Adipocyte (in vitro differentiated cells): Measurements from ENCODE around the gene SGMS1.
"Not testable (repeated sequence)": the region's sequence is repeated elsewhere in the genome, so short reads cannot be mapped to it uniquely, and the experiment has no call there.

ENCODE experiments used
- DNase-seq: peaks from one replicate; pipeline ENCODE4 v3.0.0-alpha.2; 2015; ENCODE audit warnings: low read depth
- H3K27me3 ChIP-seq: replicated peaks from 2 replicates; pipeline ENCODE4 v1.7.0; 2013; ENCODE audit warnings: mild to moderate bottlenecking, low read length, moderate library complexity; ENCODE audit not compliant: control insufficient read depth, insufficient read depth
- H3K36me3 ChIP-seq: 2 replicates; pipeline ENCODE4 v1.7.0; 2013; ENCODE audit warnings: low read length, mild to moderate bottlenecking, moderate library complexity; ENCODE audit not compliant: control insufficient read depth, insufficient read depth, severe bottlenecking
- H3K4me1 ChIP-seq: 2 replicates; pipeline ENCODE4 v1.7.0; 2013; ENCODE audit warnings: mild to moderate bottlenecking, low read length, moderate library complexity; ENCODE audit not compliant: control insufficient read depth, insufficient read depth
- H3K4me3 ChIP-seq: 2 replicates; pipeline ENCODE4 v1.7.0; 2013; ENCODE audit warnings: mild to moderate bottlenecking, low read length, moderate library complexity
- H3K9ac ChIP-seq: 2 replicates; pipeline ENCODE4 v1.7.0; 2013; ENCODE audit warnings: mild to moderate bottlenecking, low read length, moderate library complexity
- H3K9me3 ChIP-seq: 2 replicates; pipeline ENCODE4 v1.7.0; 2013; ENCODE audit warnings: mild to moderate bottlenecking, low read length, moderate library complexity; ENCODE audit not compliant: control insufficient read depth

The SGMS1 gene

GRCh38 chr10:50552308-50552707 lies 71.4 kb downstream of the SGMS1 start:
- Histone ChIP-seq H3K4me3 (no peak overlapping the region), H3K36me3 (no peaks in the 10 kb centered on the region), H3K27me3 (no peaks in the 10 kb centered on the region), H3K9ac (no peak overlapping the region), H3K9me3 (no peaks in the 10 kb centered on the region), H3K4me1 (peaks cover 29% of the 10 kb centered on the region)
- DNase-seq: peak; percentile 94

- Histone ChIP-seq H3K27me3 (no peaks in the 10 kb centered on the region), H3K36me3 (no peaks in the 10 kb centered on the region), H3K9me3 (no peaks in the 10 kb centered on the region), H3K9ac (no peak overlapping the region), H3K4me1 (peaks cover 29% of the 10 kb centered on the region), H3K4me3 (no peak overlapping the region)
- DNase-seq: no peak
These were observed 71.9 kb downstream of the SGMS1 start for GRCh38 chr10:50551894-50552293.

DNA sequence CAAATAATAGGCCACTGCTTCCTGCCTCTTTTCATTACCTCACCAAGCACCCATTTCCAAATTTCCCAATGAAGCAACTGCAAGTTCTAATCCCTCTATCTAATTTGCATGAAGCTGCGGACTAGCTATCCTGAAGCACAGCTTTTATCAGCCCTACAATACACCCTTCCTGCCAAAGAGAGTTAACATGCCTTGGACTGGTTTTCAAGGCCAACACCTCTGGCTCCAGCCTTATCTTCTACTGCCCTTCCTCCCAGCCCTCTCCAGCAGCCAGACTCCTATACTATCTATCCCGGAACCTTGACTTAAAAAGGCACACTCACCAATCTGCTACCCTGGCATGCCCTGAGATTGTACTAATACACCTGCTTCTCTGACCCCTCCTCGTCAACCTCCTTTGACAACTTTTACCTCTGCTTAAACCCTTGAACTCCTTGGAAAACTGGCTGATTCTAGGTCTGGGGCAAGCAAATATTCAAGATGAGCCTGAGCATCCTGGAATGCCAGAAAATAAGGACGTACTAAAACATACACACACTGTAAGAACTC lies 73.4 kb downstream of the SGMS1 start:
- Histone ChIP-seq H3K27me3 (no peaks in the 10 kb centered on the region), H3K36me3 (no peaks in the 10 kb centered on the region), H3K4me3 (no peak overlapping the region), H3K9me3 (no peaks in the 10 kb centered on the region), H3K4me1 (peaks cover 21% of the 10 kb centered on the region), H3K9ac (no peak overlapping the region)
- DNase-seq: no peak

DNA sequence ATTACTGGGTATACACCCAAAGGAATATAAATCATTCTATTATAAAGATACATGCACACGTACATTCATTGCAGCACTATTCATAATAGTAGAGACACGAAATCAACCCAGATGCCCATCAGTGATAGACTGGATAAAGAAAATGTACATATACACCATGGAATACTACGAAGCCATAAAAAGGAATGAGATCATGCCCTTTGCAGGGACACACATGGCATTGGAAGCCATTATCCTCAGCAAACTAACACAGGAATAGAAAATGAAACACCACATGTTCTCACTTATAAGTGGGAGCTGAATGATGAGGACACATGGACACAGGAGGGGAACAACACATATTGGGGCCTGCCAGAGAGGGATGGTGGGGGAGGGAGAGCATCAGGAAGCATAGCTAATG lies 74.6 kb downstream of the SGMS1 start:
- not testable (repeated sequence) for H3K9ac ChIP-seq, H3K36me3 ChIP-seq, H3K9me3 ChIP-seq, H3K27me3 ChIP-seq, DNase-seq, H3K4me3 ChIP-seq
- H3K4me1 ChIP-seq: peaks cover 13% of the 10 kb centered on the region

DNA sequence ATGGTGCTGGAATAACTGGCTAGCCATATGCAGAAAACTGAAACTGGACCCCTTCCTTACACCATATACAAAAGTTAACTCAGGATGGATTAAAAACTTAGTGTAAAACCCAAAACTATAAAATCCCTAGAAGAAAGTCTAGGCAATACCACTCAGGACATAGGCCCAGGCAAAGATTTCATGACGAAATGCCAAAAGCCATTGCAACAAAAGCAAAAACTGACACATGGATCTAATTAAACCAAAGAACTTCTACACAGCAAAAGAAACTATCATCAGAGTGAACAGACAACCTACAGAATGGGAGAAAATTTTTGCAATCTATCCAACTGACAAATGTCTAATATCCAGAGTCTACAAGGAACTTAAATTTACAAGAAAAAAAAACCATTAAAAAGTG lies 75.3 kb downstream of the SGMS1 start:
- H3K27me3 ChIP-seq, H3K9me3 ChIP-seq, H3K4me3 ChIP-seq, H3K9ac ChIP-seq, H3K36me3 ChIP-seq: not testable (repeated sequence)
- DNase-seq: peak; percentile 74
- peaks cover 13% of the 10 kb centered on the region for H3K4me1 ChIP-seq

DNA sequence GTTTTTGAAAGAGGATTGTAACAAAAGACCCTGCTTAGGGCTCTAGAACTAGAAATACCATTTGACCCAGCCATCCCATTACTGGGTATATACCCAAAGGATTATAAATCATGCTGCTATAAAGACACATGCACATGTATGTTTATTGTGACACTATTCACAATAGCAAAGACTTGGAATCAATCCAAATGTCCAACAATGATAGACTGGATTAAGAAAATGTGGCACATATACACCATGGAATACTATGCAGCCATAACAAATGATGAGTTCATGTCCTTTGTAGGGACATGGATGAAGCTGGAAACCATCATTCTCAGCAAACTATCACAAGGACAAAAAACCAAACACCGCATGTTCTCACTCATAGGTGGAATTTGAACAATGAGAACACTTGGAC lies 77.5 kb downstream of the SGMS1 start:
- not testable (repeated sequence) for H3K9me3 ChIP-seq, H3K9ac ChIP-seq, H3K4me1 ChIP-seq, H3K27me3 ChIP-seq, DNase-seq, H3K36me3 ChIP-seq, H3K4me3 ChIP-seq

GRCh38 chr10:50545846-50546245 lies 77.9 kb downstream of the SGMS1 start:
- no peak for DNase-seq
- H3K4me1 ChIP-seq: no peaks in the 10 kb centered on the region
- no peaks in the 10 kb centered on the region for H3K9me3 ChIP-seq
- no peak overlapping the region for H3K9ac ChIP-seq
- H3K27me3 ChIP-seq: no peaks in the 10 kb centered on the region
- H3K36me3 ChIP-seq: no peaks in the 10 kb centered on the region
- no peak overlapping the region for H3K4me3 ChIP-seq

DNA sequence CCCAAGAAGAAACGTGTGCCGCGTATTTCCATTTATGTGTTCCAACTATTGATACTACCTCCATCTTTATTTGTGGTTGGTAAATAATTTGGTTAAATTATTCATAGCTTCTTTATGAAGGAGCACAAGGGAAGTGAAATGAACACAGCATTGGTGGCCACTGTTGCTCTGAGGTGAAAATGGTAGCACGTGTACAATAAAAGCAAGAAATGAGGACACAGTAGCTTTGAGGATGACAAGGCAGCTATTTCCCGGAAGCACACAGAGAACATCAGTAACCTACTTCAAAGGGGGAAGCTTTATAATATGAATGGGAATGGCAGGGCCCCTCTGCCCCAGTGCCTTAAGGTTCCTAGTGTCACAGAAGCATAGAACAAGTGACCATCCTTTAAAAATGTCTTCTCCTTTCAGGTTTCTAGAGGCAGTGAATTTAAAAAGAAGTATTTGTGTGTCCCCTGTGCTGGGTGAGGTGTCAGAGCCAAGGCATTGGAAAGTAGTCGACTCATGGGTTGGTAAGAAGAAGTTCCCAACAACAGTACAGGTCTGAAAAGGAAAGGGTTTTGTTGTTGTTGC lies 78.8 kb downstream of the SGMS1 start:
- H3K9ac ChIP-seq: no peak overlapping the region
- DNase-seq: no peak
- H3K4me3 ChIP-seq: no peak overlapping the region
- H3K9me3 ChIP-seq: no peaks in the 10 kb centered on the region
- no peaks in the 10 kb centered on the region for H3K27me3 ChIP-seq
- H3K4me1 ChIP-seq: peaks cover 3% of the 10 kb centered on the region
- H3K36me3 ChIP-seq: no peaks in the 10 kb centered on the region

DNA sequence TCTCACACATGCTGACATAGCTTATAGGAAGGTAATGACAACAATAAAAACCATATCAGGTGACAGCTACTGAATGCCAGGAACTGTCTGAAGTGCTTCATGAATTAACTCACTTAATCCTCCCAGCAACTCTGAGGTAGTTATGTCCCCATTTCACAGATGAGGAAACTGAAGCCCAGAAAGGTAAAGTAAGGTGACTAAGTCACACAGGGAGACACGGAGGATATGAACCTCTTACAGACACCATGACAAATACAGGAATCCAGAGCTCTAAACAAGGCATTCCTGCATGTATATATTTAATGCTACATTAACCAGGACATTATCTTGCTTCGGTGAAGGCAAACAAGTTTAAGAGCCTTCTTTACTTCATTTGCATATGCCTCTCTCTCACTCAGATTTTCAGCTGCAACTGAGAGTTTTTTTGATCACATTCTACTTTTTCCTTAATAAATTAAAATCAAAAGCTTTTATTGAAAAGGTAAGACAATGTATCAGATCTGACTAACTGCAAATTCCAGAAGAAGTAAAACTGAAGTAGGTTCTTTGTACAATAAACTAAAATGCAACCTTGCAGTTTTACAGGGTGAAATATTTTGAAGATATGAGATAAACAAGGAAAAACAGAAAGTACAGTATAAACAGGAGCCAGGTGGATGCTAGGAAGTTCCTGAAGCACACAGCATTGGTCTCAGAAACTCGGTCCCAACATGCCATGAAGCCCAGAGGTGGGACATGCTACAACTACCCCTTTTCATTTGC lies 79.5 kb downstream of the SGMS1 start:
- Histone ChIP-seq H3K27me3 (no peaks in the 10 kb centered on the region), H3K9ac (no peak overlapping the region), H3K36me3 (no peaks in the 10 kb centered on the region), H3K9me3 (no peaks in the 10 kb centered on the region), H3K4me1 (peaks cover 3% of the 10 kb centered on the region), H3K4me3 (no peak overlapping the region)
- DNase-seq: no peak

DNA sequence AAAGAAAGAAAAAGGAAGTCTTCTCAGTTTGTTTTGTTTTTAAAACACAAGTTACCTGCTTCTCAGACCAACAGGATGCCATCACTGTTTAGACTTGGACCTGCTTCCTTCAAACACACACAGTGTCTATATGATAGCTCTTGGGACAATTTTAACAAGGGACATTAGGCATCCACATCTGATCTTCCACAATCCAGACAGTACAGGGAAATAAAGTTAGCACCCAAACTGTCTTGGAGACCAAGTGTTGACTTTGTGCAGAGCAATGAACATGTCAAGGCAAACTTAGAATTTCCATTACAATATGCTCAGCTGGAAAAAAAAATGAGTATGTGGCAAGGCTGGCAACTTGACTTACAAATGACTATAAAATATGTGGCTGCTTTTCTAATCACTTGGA lies 80.9 kb downstream of the SGMS1 start:
- Histone ChIP-seq H3K27me3 (no peaks in the 10 kb centered on the region), H3K9ac (no peak overlapping the region), H3K4me3 (no peak overlapping the region), H3K4me1 (peaks cover 3% of the 10 kb centered on the region), H3K36me3 (no peaks in the 10 kb centered on the region), H3K9me3 (no peaks in the 10 kb centered on the region)
- no peak for DNase-seq

DNA sequence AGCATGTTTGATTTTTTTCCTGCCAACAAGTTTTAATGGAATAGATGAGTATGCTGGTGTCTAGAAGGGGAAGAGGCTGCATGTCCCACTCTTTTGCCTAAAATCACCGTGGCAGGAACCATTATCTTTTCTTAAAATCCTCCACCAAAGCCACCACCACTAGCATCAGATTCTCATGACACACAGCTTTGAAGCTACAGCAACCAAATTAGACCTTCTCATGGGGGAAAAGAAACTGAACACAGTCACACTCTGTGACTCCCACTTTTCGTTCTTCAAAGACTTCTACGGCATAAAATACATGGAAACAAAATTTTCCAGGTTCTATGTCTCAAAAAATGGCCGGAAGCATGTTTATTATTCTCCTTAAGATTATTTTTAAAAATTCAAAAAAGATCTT lies 81.8 kb downstream of the SGMS1 start:
- no peaks in the 10 kb centered on the region for H3K27me3 ChIP-seq
- no peak overlapping the region for H3K4me3 ChIP-seq
- H3K9me3 ChIP-seq: no peaks in the 10 kb centered on the region
- no peak overlapping the region for H3K9ac ChIP-seq
- H3K4me1 ChIP-seq: peaks cover 3% of the 10 kb centered on the region
- DNase-seq: no peak
- no peaks in the 10 kb centered on the region for H3K36me3 ChIP-seq
